ENCODE measurements around the gene CAMKK2.
A peak's percentile ranks its signal among the peaks of the same experiment; 100 is the strongest.
"Not testable (repeated sequence)": the region's sequence is repeated elsewhere in the genome, so short reads cannot be mapped to it uniquely, and the experiment has no call there.

CAMKK2 gene

GRCh38 chr12:121224591-121224990 lies 71.9 kb downstream of the CAMKK2 start:
- no peak for DNase-seq

- DNase-seq = no peak
These were observed 72.9 kb downstream of the CAMKK2 start for GRCh38 chr12:121223292-121224285.

DNA sequence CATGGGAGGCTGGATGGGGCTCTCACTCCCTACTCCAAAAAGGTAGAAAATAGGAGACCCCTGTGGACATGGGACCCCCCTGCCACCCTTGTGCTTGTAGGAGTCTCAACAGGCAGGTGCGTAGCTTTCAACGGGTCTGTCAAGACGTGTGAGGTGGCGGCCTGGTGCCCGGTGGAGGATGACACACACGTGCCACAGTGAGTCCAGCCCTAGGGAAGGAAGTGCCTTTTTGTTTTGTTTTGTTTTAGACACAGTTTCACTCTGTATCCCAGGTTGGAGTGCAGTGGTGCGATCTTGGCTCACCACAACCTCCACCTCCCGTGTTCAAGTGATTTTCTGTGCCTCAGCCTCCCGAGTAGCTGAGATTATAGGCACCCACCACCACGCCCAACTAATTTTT lies 73.7 kb downstream of the CAMKK2 start:
- no peak for DNase-seq

DNA sequence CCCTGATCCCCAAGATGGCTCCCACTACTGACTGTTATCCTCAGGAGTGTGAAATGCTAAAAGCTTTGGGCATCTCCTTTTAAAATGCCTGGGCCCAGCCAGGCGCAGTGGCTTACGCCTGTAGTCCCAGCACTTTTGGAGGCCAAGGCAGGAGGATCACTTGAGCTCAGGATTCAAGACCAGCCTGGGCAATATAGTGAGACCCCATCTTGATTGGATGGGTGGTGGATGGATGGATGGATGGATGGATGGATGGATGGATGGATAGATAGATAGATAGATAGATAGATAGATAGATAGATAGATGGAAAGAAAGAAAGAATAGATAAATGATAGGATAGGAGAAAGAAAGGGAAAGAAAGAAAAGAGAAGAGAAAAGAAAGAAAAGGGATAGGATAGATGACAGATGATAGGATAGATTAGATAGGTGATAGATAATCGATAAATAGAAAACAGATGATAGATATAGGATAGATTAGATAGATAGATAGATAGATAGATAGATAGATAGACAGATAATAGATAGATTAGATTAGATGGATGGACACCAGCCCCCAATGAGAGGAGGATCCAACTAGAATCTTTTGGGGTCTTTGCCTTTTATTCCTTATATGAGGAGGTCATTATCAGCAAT lies 77.0 kb downstream of the CAMKK2 start:
- no peak for DNase-seq

GRCh38 chr12:121218588-121219352 lies 77.7 kb downstream of the CAMKK2 start:
- no peak for DNase-seq

GRCh38 chr12:121217761-121218160 lies 78.7 kb downstream of the CAMKK2 start:
- DNase-seq = no peak

- no peak for DNase-seq
These were observed 79.4 kb downstream of the CAMKK2 start for GRCh38 chr12:121217063-121217462.

DNA sequence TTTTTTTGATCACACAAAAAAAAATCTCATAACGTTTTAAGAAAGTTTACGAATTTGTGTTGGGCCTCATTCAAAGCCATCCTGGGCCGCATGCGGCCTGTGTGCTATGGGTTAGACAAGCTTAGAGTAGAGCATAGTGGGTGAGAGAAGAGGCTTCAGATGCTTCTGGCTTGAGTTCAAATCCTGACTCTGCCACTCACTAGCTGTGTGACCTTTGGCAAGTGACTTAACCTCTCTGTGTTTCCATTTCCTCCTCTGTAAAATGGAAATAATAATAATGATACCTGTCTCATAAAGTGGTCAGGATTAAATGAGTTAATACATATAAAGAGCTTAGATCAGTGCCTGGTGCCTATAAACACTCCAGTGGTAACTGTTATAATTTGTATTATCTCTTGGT lies 80.4 kb downstream of the CAMKK2 start:
- DNase-seq = no peak

- no peak for DNase-seq
These were observed 81.4 kb downstream of the CAMKK2 start for GRCh38 chr12:121214855-121215745.

DNA sequence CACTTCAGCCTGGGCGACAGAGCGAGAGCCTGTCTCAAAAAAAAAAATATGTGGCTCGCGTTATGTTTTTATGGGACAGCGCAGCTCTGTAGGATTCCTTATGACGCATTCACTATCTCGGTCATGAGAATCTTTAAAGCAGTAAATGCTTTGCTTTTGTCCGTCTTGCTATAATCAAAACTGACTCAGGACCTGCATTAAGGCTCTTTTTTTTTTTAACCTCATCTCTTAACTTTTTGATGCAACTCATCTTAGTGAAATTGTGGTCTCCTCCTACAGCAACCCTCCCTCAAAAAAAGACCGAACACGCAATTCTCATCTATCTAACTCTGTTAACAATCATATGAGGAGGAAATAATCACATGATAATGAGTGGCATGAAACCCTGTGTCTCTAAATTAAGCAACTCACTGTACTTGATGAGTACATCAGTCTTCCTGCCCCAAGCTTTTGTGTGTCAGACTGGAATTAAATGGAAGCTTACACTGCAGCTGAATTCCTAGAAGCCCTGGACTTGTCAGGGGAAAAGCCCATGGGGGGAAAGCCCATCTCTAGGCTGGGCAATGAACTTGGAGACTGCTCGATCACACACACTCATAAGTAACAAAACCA lies 82.2 kb downstream of the CAMKK2 start:
- no peak for DNase-seq

- DNase-seq = no peak
These were observed 83.6 kb downstream of the CAMKK2 start for GRCh38 chr12:121212875-121213274.

DNA sequence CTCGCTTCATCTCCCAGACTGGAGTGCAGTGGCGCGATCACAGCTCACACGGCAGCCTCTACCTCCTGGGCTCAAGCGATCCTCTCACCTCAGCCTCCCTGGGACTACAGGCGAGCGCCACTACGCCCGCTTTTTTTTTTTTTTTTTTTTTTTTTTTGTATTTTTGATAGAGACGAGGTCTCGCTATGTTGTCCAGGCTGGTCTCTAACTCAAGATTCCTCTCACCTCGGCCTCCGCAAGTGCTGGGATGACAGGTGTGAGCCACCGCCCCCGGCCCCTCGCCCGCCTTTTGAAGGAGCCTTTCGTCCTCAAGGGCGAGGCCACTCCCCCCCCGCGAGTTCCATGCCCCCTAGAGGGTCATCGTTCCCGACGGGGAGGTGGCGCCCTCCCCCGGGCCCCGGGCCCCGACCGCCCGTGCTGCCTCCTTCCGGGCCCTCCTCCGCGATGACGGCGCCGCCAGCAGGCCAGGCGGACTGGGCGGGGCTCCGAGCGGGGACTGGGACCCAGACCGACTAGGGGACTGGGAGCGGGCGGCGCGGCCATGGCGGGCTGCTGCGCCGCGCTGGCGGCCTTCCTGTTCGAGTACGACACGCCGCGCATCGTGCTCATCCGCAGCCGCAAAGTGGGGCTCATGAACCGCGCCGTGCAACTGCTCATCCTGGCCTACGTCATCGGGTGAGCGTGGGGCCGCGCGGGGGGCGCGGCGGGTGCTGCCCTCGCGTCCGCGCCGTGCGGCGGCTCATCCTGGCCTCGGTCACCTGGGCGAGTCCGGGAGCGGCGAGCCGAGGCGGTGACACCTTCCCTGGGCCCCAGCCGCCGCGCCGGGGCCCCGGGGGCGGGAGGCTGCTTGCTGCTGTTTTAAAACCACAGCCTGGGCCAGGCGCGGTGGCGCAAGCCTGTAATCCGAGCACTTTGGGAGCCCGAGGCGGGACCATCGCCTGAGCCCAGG lies 86.6 kb downstream of the CAMKK2 start, which contains the start of gene P2RX4:
TSS of gene P2RX4 (plus strand) at position 506 of the 949 bp plus-strand sequence. CDS start at position 542, 36 bp downstream.
- DNase-seq = peak; percentile 21 to 90 (median 71)

GRCh38 chr12:121209221-121209620 lies 87.3 kb downstream of the CAMKK2 start:
- DNase-seq = no peak

DNA sequence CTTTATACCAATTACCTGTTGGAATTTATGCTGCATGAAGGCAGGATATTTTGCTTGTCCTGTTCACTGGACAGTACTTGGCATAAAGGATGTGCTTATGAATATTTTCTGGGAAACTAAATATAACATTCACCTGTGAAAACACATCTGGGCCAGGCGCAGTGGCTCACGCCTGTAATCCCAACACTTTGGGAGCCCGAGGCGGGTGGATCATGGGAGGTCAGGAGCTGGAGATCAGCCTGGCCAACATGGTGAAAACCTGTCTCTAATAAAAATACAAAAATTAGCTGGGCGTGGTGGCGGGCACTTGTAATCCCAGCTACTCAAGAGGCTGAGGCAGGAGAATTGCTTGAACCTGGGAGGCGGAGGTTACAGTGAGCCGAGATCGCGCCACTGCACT lies 87.9 kb downstream of the CAMKK2 start:
- not testable (repeated sequence) for DNase-seq

DNA sequence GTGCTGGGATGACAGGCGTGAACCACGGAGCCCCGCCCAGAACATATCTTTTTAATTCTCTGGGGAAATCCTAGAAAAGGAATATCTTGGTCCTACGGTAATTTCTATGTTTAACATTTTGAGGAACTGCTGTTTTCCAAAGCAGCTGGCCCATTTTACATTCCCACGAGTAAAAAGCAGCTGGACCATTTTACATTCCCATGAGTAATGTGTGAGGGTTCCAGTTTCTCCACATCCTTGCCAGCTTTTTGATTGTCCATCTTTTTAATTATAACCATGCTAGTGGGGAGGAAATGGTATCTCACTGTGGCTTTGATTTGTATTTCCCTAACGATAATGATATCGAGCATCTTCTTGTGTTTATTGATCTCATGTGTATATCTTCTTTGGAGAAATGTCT lies 91.0 kb downstream of the CAMKK2 start:
- no peak for DNase-seq

GRCh38 chr12:121203482-121203881 lies 93.0 kb downstream of the CAMKK2 start:
- DNase-seq = no peak

DNA sequence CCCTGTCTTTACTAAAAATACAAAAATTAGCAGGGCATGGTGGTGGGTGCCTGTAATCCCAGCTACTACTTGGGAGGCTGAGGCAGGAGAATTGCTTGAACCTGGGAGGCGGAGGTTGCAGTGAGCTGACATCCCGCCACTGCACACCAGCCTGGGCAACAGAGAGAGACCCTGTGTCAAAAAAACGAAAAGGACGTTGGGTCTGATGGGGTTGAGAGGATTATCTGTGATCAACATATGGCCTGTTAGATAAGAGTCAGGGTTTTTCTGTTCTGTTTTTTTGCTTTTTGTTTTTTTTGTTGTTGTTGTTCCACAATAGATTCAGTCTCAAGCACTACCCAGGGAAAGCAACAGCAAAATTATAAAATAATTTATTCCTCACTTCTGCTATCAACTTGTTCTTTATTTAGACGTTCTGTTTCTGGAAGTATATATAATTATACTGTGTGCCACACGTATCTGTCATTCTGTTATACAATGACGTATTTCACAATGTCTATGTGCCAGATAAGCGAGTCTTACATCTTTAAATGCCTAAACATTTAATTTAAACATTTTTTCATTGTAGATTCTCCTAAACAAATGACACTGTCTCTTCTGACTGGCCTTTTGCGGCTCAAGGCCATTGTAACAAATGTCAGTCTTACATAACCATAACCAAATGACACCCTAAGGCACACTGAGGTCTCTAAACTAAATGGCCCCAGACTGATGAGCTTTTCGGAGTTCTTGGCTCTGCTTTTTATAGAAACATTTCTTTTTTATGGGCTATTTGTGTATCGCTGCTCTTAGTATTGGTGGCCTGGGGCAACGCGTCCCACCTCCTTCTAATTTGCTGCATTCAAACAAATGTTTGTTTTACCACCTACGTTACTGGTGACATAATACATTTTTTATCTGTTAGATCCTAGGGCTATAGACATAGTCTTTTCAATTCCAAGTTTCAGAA lies 93.8 kb downstream of the CAMKK2 start:
- no peak for DNase-seq

GRCh38 chr12:121201140-121201539 lies 95.4 kb downstream of the CAMKK2 start:
- DNase-seq = not testable (repeated sequence)
